Activated CD4-positive, alpha-beta T cell treated with anti-CD3 and anti-CD28 coated beads, Interleukin-2, amount 50 U/mL, for 1 hour (primary cell): Measurements from ENCODE around the gene BZW1.
A peak's percentile ranks its signal among the peaks of the same experiment; 100 is the strongest.
"Not testable (repeated sequence)": the region's sequence is repeated elsewhere in the genome, so short reads cannot be mapped to it uniquely, and the experiment has no call there.

ENCODE experiments used
- DNase-seq: peaks from one replicate; pipeline ENCODE4 v3.0.0-alpha.2; 2020

BZW1 gene

DNA sequence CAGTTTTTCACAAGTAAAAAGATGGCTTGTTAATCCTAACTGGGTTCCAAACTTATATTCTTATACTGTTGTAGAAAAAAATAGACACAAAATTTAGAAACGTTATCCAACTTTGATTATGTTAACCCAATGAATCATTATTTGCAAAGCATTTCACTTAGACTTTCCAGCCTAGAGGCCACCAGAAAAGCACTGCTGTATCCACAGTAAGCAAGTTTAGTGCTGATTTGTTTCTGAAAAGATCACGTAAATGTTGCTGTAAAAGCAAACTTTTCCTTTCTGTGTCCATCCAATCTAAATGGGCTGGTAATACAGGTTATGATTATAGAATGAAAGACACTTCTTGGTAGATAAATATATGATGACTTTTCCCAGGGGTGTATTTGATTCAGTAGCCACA lies 17.6 kb upstream of the BZW1 start:
- no peak for DNase-seq

DNA sequence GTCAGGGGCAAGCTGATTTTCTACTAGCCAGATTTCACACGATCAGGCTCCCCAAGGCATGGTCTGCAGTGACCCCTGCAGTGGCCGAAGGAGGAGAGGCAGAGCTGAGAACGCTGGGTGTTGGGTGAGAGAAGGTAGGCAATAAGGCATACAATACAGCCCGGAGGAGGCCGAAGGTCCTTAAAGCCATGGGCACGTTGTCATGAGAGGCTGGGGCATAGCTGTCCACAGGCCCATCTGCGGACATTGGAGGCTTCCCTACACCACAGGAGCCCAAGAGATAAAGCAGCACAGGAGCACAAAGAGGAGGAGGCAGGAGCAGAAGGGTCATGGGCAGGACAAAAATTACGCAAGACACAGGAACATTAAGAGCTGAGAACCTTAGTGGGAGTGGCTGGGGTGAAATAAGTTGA lies 16.7 kb upstream of the BZW1 start:
- no peak for DNase-seq

DNA sequence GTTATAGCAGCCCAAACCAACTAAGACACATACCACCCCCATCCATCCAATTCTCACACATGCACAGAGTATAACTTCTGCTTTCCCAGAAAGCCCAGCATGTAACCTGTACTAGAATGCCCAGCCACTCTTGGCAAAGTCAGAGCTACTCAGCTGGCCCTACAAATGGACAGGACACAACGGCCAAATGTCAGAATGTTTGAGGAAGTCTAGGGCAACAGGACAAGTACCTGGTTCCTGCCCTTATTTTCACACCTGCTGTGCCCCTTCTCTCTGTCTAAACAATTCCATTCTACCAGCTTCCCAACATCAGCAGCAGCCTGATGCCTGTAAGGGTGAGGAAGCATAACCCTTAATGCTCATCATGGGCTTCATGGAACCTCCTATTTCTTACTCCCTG lies 15.1 kb upstream of the BZW1 start:
- DNase-seq: no peak

GRCh38 chr2:200797242-200797770 lies 14.4 kb upstream of the BZW1 start:
- DNase-seq: no peak

DNA sequence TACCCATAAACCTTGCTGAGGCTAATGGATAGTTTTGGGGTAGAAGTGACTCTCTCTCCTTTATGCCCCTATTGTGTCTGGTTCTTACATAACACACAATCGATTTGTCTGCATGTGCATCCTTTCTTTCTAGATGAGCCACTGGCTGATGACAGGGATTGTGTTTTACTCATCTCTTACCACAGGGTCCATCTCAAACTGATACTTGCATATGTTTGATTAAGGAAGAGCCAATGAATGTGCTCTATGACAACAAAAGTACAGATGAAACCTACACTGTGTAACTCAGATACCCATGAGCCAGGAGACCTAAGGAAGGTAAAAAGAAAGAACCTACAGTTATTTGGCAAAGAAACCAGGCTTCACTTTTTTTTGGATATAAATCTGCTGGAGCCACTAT lies 13.2 kb upstream of the BZW1 start:
- no peak for DNase-seq

GRCh38 chr2:200800458-200800857 lies 11.3 kb upstream of the BZW1 start:
- no peak for DNase-seq

GRCh38 chr2:200801431-200801830 lies 10.3 kb upstream of the BZW1 start:
- DNase-seq: not testable (repeated sequence)

- no peak for DNase-seq
These were observed 2.0 kb upstream of the BZW1 start for GRCh38 chr2:200809506-200810251.

DNA sequence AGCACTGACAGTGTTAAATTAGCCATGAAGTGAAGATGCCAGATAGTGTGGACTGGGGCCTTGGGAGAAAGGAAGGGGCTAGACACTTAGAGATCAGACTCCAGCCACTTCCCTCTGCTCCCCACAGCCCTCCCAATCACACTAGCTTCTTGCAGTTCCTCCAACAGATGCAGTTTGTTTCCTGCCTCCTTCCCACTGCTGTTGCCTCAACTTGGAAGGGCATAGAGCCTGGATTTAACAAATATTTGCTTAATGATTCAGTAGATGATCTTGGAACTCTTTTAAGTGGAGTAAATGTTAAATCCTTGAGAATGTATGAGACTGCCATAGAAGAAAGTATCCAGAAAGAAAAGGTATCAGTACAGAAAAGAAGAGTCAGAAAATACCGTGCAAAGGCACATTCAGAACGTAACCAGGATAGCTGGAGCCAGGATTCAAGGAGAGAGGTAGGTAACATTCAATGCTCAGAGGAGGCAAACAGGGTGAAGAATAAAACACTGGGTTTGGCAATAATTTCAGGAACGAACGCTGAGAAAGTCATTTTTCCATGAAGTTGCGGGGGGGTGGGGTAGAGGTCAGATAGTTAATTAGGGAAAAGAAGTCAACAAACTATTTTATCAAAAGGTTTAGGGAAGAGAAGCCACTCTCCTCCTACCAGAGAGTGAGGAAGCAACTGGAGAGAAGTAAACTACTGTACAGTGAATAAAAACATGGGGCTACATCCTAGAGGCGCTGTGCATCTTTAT lies 1.3 kb upstream of the BZW1 start:
- no peak for DNase-seq

GRCh38 chr2:200810998-200811332 lies 745 bp upstream of the BZW1 start:
- no peak for DNase-seq

GRCh38 chr2:200812122-200813022 lies 662 bp downstream of the BZW1 start:
- peak; percentile 37 for DNase-seq

GRCh38 chr2:200814276-200814815 lies 2.6 kb downstream of the BZW1 start:
- no peak for DNase-seq

GRCh38 chr2:200814917-200815316 lies 3.2 kb downstream of the BZW1 start:
- no peak for DNase-seq

DNA sequence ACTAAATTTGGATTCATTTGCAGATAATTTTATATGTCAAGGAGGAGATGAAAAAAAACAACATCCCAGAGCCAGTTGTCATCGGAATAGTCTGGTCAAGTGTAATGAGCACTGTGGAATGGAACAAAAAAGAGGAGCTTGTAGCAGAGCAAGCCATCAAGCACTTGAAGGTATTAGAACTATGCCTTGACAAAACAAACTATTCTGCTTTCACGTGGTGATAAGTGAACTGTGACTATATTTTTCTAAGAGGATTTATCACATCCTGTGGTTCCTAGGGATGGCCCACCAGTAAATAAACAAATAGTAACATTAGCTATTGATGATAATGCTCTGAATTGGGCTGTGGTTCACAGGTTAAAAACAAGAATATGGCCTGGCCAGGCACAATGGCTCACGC lies 7.0 kb downstream of the BZW1 start:
- not testable (repeated sequence) for DNase-seq

GRCh38 chr2:200820573-200821234 lies 9.0 kb downstream of the BZW1 start:
- no peak for DNase-seq

DNA sequence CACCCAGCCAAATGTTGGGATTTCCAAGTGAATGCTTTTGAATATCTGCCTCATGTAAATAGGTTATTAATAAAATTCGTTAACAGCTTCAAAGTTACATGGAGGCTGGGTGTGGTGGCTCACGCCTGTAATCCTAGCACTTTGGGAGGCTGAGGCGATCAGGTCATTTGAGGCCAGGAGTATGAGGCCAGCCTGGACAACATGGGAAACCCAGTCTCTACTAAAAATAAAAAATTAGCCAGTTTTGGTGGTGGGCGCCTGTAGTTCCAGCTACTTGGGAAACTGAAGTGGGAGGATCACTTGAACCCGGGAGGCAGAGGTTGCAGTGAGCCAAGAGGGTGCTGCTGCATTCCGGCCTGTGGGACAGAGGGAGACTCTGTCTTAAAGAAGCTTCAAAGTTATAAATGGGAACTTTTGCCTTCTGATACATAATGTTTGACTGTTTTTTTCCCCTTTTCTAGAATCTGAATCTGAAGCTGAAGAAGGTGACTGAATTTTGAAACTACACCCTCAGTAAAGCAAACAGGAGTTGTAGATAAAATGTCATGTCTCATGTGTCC lies 10.1 kb downstream of the BZW1 start:
- no peak for DNase-seq

DNA sequence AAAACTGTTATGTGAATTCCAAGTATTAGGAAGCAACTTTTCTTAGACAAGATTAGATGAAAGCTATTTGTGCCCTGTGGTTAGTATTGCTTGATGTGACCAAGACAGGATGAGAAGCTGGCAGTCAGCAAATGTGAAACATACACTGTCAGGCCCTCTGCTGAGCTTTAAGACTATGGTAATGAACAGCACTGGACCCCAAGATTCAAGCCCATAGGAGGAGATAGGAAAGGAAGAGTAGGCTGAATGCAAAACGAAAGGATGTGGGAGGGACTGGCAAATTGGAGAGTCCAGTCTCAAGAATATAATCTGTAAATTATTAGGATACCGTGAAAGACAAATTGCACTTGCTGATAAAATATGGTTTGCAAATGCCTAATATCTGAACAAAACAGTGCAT lies 16.4 kb downstream of the BZW1 start:
- DNase-seq: no peak

DNA sequence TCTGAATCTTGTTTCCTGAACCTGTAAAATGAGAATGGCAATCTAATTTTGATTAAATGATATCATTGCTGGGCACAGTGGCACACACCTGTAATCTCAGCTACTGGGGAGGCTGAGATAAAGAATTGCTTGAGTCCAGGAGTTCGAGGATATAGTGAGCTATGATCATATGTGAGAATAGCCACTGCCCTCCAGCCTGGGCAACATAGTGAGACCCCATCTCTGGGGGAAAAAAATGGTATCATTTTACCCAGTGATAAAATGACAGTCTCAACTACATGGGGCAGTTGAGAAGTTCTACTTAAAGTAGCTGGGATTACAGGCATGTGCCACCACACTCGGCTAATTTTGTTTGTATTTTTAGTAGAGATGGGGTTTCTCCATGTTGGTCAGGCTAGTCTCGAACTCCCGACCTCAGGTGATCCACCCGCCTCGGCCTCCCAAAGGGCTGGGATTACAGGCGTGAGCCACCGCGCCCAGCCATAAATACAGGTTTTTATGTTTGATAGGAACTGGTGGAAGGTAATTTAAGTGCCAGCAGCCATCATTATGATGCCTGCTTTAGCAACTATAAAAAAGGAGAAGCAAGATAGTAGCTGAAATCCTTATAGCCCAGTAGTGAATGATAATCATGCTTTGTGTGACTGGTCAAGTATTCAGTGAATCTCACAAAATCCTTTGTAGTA lies 17.0 kb downstream of the BZW1 start:
- DNase-seq: no peak

- DNase-seq: no peak
These were observed 17.5 kb downstream of the BZW1 start for GRCh38 chr2:200829258-200829655.

DNA sequence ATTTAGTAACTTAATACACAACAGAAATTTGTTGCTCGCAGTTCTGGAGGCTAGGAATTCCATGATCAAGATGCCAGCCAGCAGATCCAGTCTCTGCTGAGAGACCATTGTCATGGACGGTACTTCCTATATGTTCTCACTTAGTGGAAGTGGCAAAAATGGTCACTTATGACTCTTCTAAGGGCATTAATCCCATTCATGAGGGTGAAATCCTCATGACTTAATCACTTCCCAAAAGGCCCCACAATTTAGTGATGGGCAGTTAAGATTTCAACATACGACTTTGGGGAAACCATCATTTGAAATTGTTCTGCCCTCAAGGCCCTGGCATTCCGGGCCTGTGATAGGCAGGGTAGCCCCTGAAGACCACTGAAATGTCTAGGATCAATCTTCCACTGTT lies 23.0 kb downstream of the BZW1 start:
- no peak for DNase-seq

- no peak for DNase-seq
These were observed 27.8 kb downstream of the BZW1 start for GRCh38 chr2:200839513-200839912.
